PFSK-1 (cell line): ENCODE measurements around the gene HMX3.

Experiments used
- FOXP2 ChIP-seq: optimal IDR thresholded peaks from 2 replicates; pipeline ENCODE3; 2011; ENCODE audit warnings: borderline replicate concordance, control low read depth, inconsistent platforms; ENCODE audit not compliant: insufficient read depth; ENCODE audit errors: extremely low read length, extremely low read depth
- POLR2AphosphoS5 ChIP-seq: IDR thresholded peaks from 2 replicates; pipeline ENCODE4 v1.6.1; 2012; ENCODE audit warnings: low read depth, mild to moderate bottlenecking, control low read depth, low read length, moderate library complexity
- REST ChIP-seq, 2 experiments: IDR thresholded peaks; 2 replicates each; pipeline versions ENCODE4 v1.6.1 to v1.8.0; 2011 to 2012; ENCODE audit warnings: low read depth in 2 of 2, low read length in 2 of 2, control low read depth in 1 of 2, inconsistent platforms in 1 of 2, mild to moderate bottlenecking in 1 of 2, moderate library complexity in 1 of 2; ENCODE audit not compliant: insufficient read depth in 1 of 2
- SIN3A ChIP-seq: IDR thresholded peaks from 2 replicates; pipeline ENCODE4 v1.6.1; 2012; ENCODE audit warnings: mild to moderate bottlenecking, low read length, moderate library complexity, borderline replicate concordance; ENCODE audit not compliant: insufficient read depth
- TAF1 ChIP-seq: IDR thresholded peaks from 2 replicates; pipeline ENCODE4 v1.6.1; 2012; ENCODE audit warnings: low read length, control low read depth, borderline replicate concordance; ENCODE audit not compliant: insufficient read depth

- no peak for TF ChIP-seq POLR2AphosphoS5
- TF ChIP-seq SIN3A = no peak
- no peak for TF ChIP-seq REST (IDR thresholded peaks at IDR 0.05; ENCODE audit: insufficient read depth in 1 of 2, low read depth in 2 of 2, low read length in 2 of 2)
- TF ChIP-seq TAF1 = no peak
- TF ChIP-seq FOXP2 = no peak
These were observed 48.0 kb downstream of the HMX3 start for GRCh38 chr10:123183724-123184123.
